Psoas muscle (tissue), 8 donors: ENCODE measurements around the gene FBXW8. TPM values are rescaled to one million over a fixed set of nuclear protein-coding genes. Genes with fewer than 3 reads are reported as not detected.

Source experiments
- ATAC-seq, 4 donors: fragments of 200-7000 bp; cut with Tn5 transposase; one replicate each; pipeline ENCODE4 v1.9.1; 2020; ENCODE audit warnings: moderate library complexity in 3 of 4, mild to moderate bottlenecking in 2 of 4
- DNase-seq, 2 donors: peaks; one replicate each; pipeline ENCODE4 v3.0.0-alpha.2; 2020
- H3K27ac ChIP-seq: fragments of 200-600 bp; one replicate; pipeline ENCODE4 v1.8.0; 2022
- H3K27me3 ChIP-seq, 3 donors: fragments of 200-600 bp in 1 of 3; one replicate each; pipeline versions ENCODE4 v1.6.1 to v1.8.0; 2013 to 2022; ENCODE audit warnings: low read length in 2 of 3, mild to moderate bottlenecking in 2 of 3, moderate library complexity in 1 of 3; ENCODE audit not compliant: insufficient read depth in 3 of 3
- H3K36me3 ChIP-seq, 2 donors: fragments of 200-600 bp in 1 of 2; one replicate each; pipeline versions ENCODE4 v1.6.1 to v1.8.0; 2013 to 2022; ENCODE audit warnings: low read depth in 1 of 2, mild to moderate bottlenecking in 1 of 2, moderate library complexity in 1 of 2; ENCODE audit not compliant: insufficient read depth in 1 of 2
- H3K4me1 ChIP-seq: fragments of 200-600 bp; one replicate; pipeline ENCODE4 v1.8.0; 2022
- H3K4me3 ChIP-seq: fragments of 200-600 bp; one replicate; pipeline ENCODE4 v1.8.0; 2022; ENCODE audit warnings: mild to moderate bottlenecking
- H3K9me3 ChIP-seq: fragments of 200-600 bp; one replicate; pipeline ENCODE4 v1.8.0; 2022
- CTCF ChIP-seq: fragments of 200-600 bp; IDR thresholded peaks from one replicate; pipeline ENCODE4 v1.8.0; 2022; ENCODE audit warnings: antibody characterized with exemption
- WGBS, 3 donors: extraction: QIAGEN DNeasy Blood & Tissue Kit; methylation state at CpG; one replicate each; pipeline versions ENCODE4 v1.1.6 to v1.1.7; 2013; 5-methylcytosine and 5-hydroxymethylcytosine counted together
- intact Hi-C, 2 donors: fragments of 100-400 bp; cut with DNase I; formaldehyde crosslinking; loops; one replicate each; pipeline versions ENCODE4 v1.11.0 to v1.14.2; 2022
- polyA plus RNA-seq, 3 donors: library from polyadenylated mRNA; stranded (reverse); fragments of 200-250 nt; gene quantifications; one replicate each; pipeline ENCODE4 v1.2.3, GENCODE V29; 2013
- total RNA-seq, 4 donors: library from RNA; stranded (reverse); fragmentation: NEBNext Ultra II Directional in 2 of 4; extraction: Animal tissue kit (Norgen Biotek cat#: 25700) in 2 of 4; gene quantifications; one replicate each; pipeline versions ENCODE4 v1.2.1 to v1.2.4, GENCODE V29; 2021 to 2023
- donor health status: healthy with polysubstance abuse.
- donor health status: DM: no; HTN: no; CAD: no; lungs with moderate emphysema.
- donor health status: Bipolar disorder and iron deficiency.
- donor health status: healthy.
- donor health status: DM: yes; HTN: yes; CAD: no.
- donor health status: DM: no; HTN: no; CAD: no.
- donor health status: DM: no; HTN: no; CAD: no.
- donor health status: DM: yes; HTN: yes; CAD: no.

Gene FBXW8
- total and polyA plus RNA-seq, 7 donors = 1.1 to 5.7 (median 3.0) TPM

- no peak for ATAC-seq
- H3K36me3 ChIP-seq = no peaks in the 10 kb centered on the region
- no peak for TF ChIP-seq CTCF
- H3K27ac ChIP-seq = no peak overlapping the region
- intact Hi-C loops = no loop called here
- H3K4me3 ChIP-seq = no peak overlapping the region
- 54 to 62% (median 56%) methylated on average over 13 of the region's 13 CpGs for WGBS, 3 donors
- no peaks in the 10 kb centered on the region for H3K4me1 ChIP-seq
- peaks cover 0 to 4% (median 0%) of the 10 kb centered on the region in 3 donors for H3K27me3 ChIP-seq
- H3K9me3 ChIP-seq = no peaks in the 10 kb centered on the region
- no peak for DNase-seq
Observed at GRCh38 chr12:116864371-116865160, 46.2 kb upstream of the FBXW8 start.

- Histone ChIP-seq H3K4me1 (no peaks in the 10 kb centered on the region), H3K27ac (no peak overlapping the region), H3K36me3 (no peaks in the 10 kb centered on the region), H3K27me3 (no peaks in the 10 kb centered on the region), H3K9me3 (no peaks in the 10 kb centered on the region), H3K4me3 (no peak overlapping the region)
- intact Hi-C loops = no loop called here
- no peak for ATAC-seq
- TF ChIP-seq CTCF = no peak
- WGBS, 3 donors = 85 to 94% (median 87%) methylated on average over 2 of the region's 2 CpGs
- DNase-seq = no peak
Observed at GRCh38 chr12:116867523-116867922, 43.2 kb upstream of the FBXW8 start.

- H3K36me3 ChIP-seq = no peaks in the 10 kb centered on the region
- WGBS, 3 donors = 58 to 64% (median 60%) methylated on average over 4 of the region's 4 CpGs
- H3K27ac ChIP-seq = no peak overlapping the region
- peaks cover 3% of the 10 kb centered on the region for H3K9me3 ChIP-seq
- intact Hi-C loops = no loop called here
- H3K27me3 ChIP-seq = peaks cover 0 to 8% (median 6%) of the 10 kb centered on the region in 3 donors
- ATAC-seq (no peak), DNase-seq (no peak)
- H3K4me1 ChIP-seq = no peaks in the 10 kb centered on the region
- no peak for TF ChIP-seq CTCF
- no peak overlapping the region for H3K4me3 ChIP-seq
Observed at GRCh38 chr12:116870306-116870705, 40.4 kb upstream of the FBXW8 start.

- H3K36me3 ChIP-seq = no peaks in the 10 kb centered on the region
- peaks cover 0 to 50% (median 31%) of the 10 kb centered on the region in 3 donors for H3K27me3 ChIP-seq
- intact Hi-C loops = no loop called here
- TF ChIP-seq CTCF = no peak
- H3K4me1 ChIP-seq = peaks cover 11% of the 10 kb centered on the region
- ATAC-seq = no peak
- 89 to 92% (median 91%) methylated on average over 4 of the region's 4 CpGs for WGBS, 3 donors
- no peak for DNase-seq
- no peak overlapping the region for H3K27ac ChIP-seq
- peaks cover 3% of the 10 kb centered on the region for H3K9me3 ChIP-seq
- no peak overlapping the region for H3K4me3 ChIP-seq
Observed at GRCh38 chr12:116874324-116874995, 36.3 kb upstream of the FBXW8 start.
